DND-41 (cell line): ENCODE measurements around the gene SOX6.

Experiments used
- CTCF ChIP-seq: IDR thresholded peaks from 2 replicates; pipeline ENCODE4 v1.5.1; 2012; ENCODE audit warnings: borderline replicate concordance, low read length, moderate library complexity, mild to moderate bottlenecking; ENCODE audit not compliant: poor library complexity, severe bottlenecking; ENCODE audit errors: extremely low read depth
- EZH2 ChIP-seq: IDR thresholded peaks from 3 replicates; pipeline ENCODE4 v1.6.1; 2012; ENCODE audit warnings: borderline replicate concordance, low read depth, mild to moderate bottlenecking, moderate library complexity, low read length, inconsistent platforms; ENCODE audit not compliant: severe bottlenecking

GRCh38 chr11:15920856-15921629 is 435.3 kb downstream of the SOX6 start:
- TF ChIP-seq CTCF (no peak), EZH2 (no peak)
